Skeletal muscle cell (primary cell): ENCODE results near the gene MEX3C.
A peak's percentile ranks its signal among the peaks of the same experiment; 100 is the strongest.

Experiments
- DNase-seq: peaks from one replicate; pipeline ENCODE4 v3.0.0-alpha.2; 2010; ENCODE audit warnings: low read depth
- H3K4me3 ChIP-seq: 2 replicates; pipeline ENCODE4 v1.5.1; 2011; ENCODE audit warnings: low read depth, mild to moderate bottlenecking, control low read depth, low read length, moderate library complexity

MEX3C gene

GRCh38 chr18:51197661-51198424, at the start of gene MEX3C:
TSS of gene MEX3C (minus strand) at chr18:51197681. CDS start at chr18:51197320, 361 bp downstream.
- H3K4me3 ChIP-seq: peak within 1 kb of the TSS; percentile 92
- DNase-seq: peak; percentile 96

DNA sequence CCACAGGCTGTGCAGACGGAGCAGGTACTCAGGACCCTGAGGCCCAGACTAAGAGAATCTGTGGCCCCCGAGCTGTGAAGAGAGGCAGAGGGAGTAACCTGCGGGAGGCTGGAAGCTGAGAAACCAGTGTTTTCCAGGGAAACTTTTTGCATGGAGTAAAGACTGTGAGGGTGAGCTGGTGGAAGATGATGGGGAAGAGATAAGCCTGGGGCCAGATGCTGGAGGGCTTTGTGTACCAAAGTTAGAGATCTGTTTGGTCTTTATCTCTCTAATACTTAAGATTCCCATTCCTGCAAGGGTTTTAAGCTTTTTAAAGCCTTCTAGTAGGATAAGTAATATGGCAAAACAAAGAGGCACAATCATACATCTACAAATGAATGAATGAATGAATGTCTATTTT, 43.7 kb upstream of the MEX3C start:
- no peak overlapping the region for H3K4me3 ChIP-seq
- DNase-seq: no peak

GRCh38 chr18:51236225-51236624, 38.7 kb upstream of the MEX3C start:
- H3K4me3 ChIP-seq: no peak overlapping the region
- no peak for DNase-seq

- H3K4me3 ChIP-seq: no peak overlapping the region
- DNase-seq: no peak
Observed at GRCh38 chr18:51235009-51235789, 37.7 kb upstream of the MEX3C start.

GRCh38 chr18:51234117-51235008, 36.9 kb upstream of the MEX3C start:
- DNase-seq: no peak
- no peak overlapping the region for H3K4me3 ChIP-seq

DNA sequence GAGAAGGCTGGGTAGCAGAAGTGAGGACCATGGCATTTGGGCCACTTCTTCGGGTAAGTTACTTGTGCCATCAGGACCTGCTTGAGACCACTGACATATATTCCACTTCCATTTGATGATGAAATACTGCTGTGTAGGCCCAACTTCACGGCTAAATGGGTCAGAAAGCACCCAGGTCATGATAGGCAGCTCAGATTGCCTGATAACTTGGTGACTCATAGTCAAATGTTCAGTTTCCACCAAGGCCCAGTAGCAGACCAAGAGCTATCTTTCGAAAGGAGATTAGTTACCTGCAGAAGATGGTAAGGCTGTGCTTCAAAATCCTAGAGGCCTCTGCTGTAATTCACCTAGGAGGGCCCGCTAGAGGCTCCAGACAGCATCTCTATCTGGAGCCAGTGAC, 31.8 kb upstream of the MEX3C start:
- DNase-seq: no peak
- no peak overlapping the region for H3K4me3 ChIP-seq

GRCh38 chr18:51227660-51228059, 30.2 kb upstream of the MEX3C start:
- DNase-seq: no peak
- no peak overlapping the region for H3K4me3 ChIP-seq

- no peak for DNase-seq
- no peak overlapping the region for H3K4me3 ChIP-seq
Observed at GRCh38 chr18:51226587-51227350, 29.3 kb upstream of the MEX3C start.

- H3K4me3 ChIP-seq: no peak overlapping the region
- DNase-seq: no peak
Observed at GRCh38 chr18:51226068-51226467, 28.6 kb upstream of the MEX3C start.

DNA sequence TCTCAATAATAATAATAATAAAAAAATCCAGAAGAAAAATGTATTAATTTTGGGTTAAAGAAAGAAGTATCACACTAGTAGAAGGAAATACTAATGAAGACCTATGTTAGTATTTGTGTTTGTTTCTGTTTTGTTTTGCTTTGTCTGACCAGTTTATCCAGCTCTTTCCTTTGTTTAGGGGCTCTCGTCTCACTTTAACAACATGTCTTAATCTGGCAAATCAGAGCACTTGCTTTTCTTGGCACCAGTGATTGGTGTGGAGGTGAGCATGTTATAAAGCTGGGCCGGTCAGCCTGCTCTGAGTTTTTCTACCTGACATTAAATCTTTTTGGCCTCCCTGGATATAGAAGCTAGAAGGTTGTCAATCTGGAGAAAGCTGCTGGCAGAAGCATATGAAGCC, 15.1 kb upstream of the MEX3C start:
- DNase-seq: no peak
- no peak overlapping the region for H3K4me3 ChIP-seq

DNA sequence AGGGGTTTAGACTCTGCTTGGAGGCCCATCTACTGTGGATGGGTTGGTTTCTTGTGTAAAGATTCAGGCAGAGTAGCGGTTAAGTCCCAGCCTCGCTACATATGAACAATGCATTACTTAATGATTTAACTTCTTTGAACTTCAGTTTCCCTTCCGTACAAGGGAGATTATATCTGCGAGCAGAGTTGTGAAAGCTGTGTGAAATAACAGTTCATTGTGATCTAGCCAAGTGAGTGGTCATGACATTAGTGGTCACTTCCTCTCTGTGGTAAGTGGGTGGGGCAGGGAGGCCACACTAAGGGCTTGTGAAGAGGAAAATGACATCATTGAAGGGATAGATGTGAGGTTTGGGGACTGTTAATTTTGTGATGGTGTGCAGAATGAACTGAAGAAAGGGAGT, 14.1 kb upstream of the MEX3C start:
- DNase-seq: no peak
- H3K4me3 ChIP-seq: no peak overlapping the region

GRCh38 chr18:51196811-51197660, 445 bp downstream of the MEX3C start:
- DNase-seq: no peak
- peak overlapping the region; percentile 92 for H3K4me3 ChIP-seq

GRCh38 chr18:51196118-51196810, 1.2 kb downstream of the MEX3C start:
- peak overlapping the region; percentile 92 for H3K4me3 ChIP-seq
- DNase-seq: no peak

GRCh38 chr18:51195451-51196117, 1.9 kb downstream of the MEX3C start:
- DNase-seq: no peak
- peak overlapping the region; percentile 92 for H3K4me3 ChIP-seq

DNA sequence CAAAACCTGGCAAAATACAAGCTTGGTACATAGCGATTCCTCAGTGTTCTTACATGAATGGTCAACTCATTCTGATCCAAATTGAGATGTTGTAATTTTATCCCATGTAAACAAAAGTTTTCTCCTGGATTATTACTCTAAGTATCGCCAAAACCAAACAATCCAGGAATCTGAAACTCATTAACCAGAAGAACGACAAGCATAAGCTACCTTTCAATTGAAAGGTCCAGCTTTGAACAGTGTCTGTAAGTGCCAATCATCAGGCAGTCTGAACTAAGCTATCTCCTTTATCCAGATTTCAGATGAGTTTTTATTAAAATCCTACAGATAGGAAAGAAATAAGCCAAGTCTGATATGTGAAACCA, 2.4 kb downstream of the MEX3C start:
- peak overlapping the region; percentile 92 for H3K4me3 ChIP-seq
- DNase-seq: no peak

GRCh38 chr18:51194604-51195003, 2.9 kb downstream of the MEX3C start:
- H3K4me3 ChIP-seq: peak overlapping the region; percentile 92
- DNase-seq: no peak

- no peak for DNase-seq
- peak overlapping the region; percentile 92 for H3K4me3 ChIP-seq
Observed at GRCh38 chr18:51193621-51194287, 3.7 kb downstream of the MEX3C start.
